GM12891 (cell line): Measurements from ENCODE around the gene RAB6B.

Experiments
- POLR2A ChIP-seq: IDR thresholded peaks from 2 replicates; pipeline ENCODE4 v1.6.1; 2011; ENCODE audit warnings: low read depth, low read length, control low read depth
- TAF1 ChIP-seq: IDR thresholded peaks from 2 replicates; pipeline ENCODE4 v1.6.1; 2011; ENCODE audit warnings: low read depth, low read length, control low read depth

- TF ChIP-seq POLR2A (no peak), TAF1 (no peak)
These were observed 107.7 kb downstream of the RAB6B start for GRCh38 chr3:133788024-133788423.
